Brain microvascular endothelial cell (primary cell): ENCODE measurements around the gene SDK2.

Source experiments
- DNase-seq: peaks from one replicate; pipeline ENCODE4 v3.0.0-alpha.2; 2020
- H3K27ac ChIP-seq: fragments of 250-450 bp; sonication (Bioruptor Pico); 2 replicates; pipeline ENCODE4 v1.5.1; 2020; ENCODE audit warnings: mild to moderate bottlenecking, moderate library complexity
- H3K27me3 ChIP-seq: fragments of 250-450 bp; sonication (Bioruptor Pico); replicated peaks from 2 replicates; pipeline ENCODE4 v1.5.1; 2020; ENCODE audit warnings: mild to moderate bottlenecking
- H3K36me3 ChIP-seq: fragments of 250-450 bp; sonication (Bioruptor Pico); replicated peaks from 2 replicates; pipeline ENCODE4 v1.5.1; 2020; ENCODE audit warnings: mild to moderate bottlenecking
- H3K4me3 ChIP-seq: 2 replicates; pipeline ENCODE4 v1.5.1; 2011; ENCODE audit warnings: low read depth, mild to moderate bottlenecking, control low read depth, low read length, moderate library complexity
- CTCF ChIP-seq: IDR thresholded peaks from 2 replicates; pipeline ENCODE4 v1.5.1; 2011; ENCODE audit warnings: low read depth, mild to moderate bottlenecking, moderate library complexity, low read length, control low read depth, inconsistent platforms; ENCODE audit errors: missing control alignments
- in situ Hi-C: cut with HindIII; loops from 2 replicates; pipeline ENCODE4 v1.10.0; 2017; ENCODE audit warnings: low sequenced_read_pairs, low pct_ligation_motif_present

The SDK2 gene

GRCh38 chr17:73360961-73361761 is 283.1 kb downstream of the SDK2 start:
- in situ Hi-C loops, result no loop called here
- H3K36me3 ChIP-seq, result no peaks in the 10 kb centered on the region
- no peak overlapping the region for H3K4me3 ChIP-seq
- DNase-seq, result no peak
- TF ChIP-seq CTCF, result no peak
- no peaks in the 10 kb centered on the region for H3K27me3 ChIP-seq
- H3K27ac ChIP-seq, result no peak overlapping the region

- no peak for TF ChIP-seq CTCF
- H3K27me3 ChIP-seq, result no peaks in the 10 kb centered on the region
- in situ Hi-C loops, result no loop called here
- H3K4me3 ChIP-seq, result no peak overlapping the region
- H3K36me3 ChIP-seq, result no peaks in the 10 kb centered on the region
- H3K27ac ChIP-seq, result no peak overlapping the region
- DNase-seq, result no peak
These were observed 284.2 kb downstream of the SDK2 start for GRCh38 chr17:73359987-73360410.

- Histone ChIP-seq H3K4me3 (no peak overlapping the region), H3K27me3 (no peaks in the 10 kb centered on the region), H3K27ac (no peak overlapping the region), H3K36me3 (no peaks in the 10 kb centered on the region)
- in situ Hi-C loops, result no loop called here
- no peak for TF ChIP-seq CTCF
- no peak for DNase-seq
These were observed 284.9 kb downstream of the SDK2 start for GRCh38 chr17:73359352-73359751.

- no peak for TF ChIP-seq CTCF
- DNase-seq, result no peak
- H3K27ac ChIP-seq, result no peak overlapping the region
- H3K4me3 ChIP-seq, result no peak overlapping the region
- no peaks in the 10 kb centered on the region for H3K36me3 ChIP-seq
- in situ Hi-C loops, result no loop called here
- no peaks in the 10 kb centered on the region for H3K27me3 ChIP-seq
These were observed 285.6 kb downstream of the SDK2 start for GRCh38 chr17:73358668-73359067.

- in situ Hi-C loops, result no loop called here
- no peak for DNase-seq
- H3K27ac ChIP-seq, result no peak overlapping the region
- no peak for TF ChIP-seq CTCF
- no peak overlapping the region for H3K4me3 ChIP-seq
- H3K27me3 ChIP-seq, result no peaks in the 10 kb centered on the region
- no peaks in the 10 kb centered on the region for H3K36me3 ChIP-seq
These were observed 286.3 kb downstream of the SDK2 start for GRCh38 chr17:73357981-73358380.

GRCh38 chr17:73357318-73357717 is 286.9 kb downstream of the SDK2 start:
- in situ Hi-C loops, result no loop called here
- no peak for TF ChIP-seq CTCF
- Histone ChIP-seq H3K36me3 (no peaks in the 10 kb centered on the region), H3K27me3 (no peaks in the 10 kb centered on the region), H3K4me3 (no peak overlapping the region), H3K27ac (no peak overlapping the region)
- no peak for DNase-seq
